Inferior parietal cortex (tissue), 1 donor: Measurements from ENCODE around the gene MICAL3.
"Not testable (repeated sequence)": the region's sequence is repeated elsewhere in the genome, so short reads cannot be mapped to it uniquely, and the experiment has no call there.

ENCODE experiments used
- DNase-seq: peaks from one replicate; pipeline ENCODE4 v3.0.0-alpha.2; 2016; ENCODE audit errors: extremely low spot score

Gene MICAL3

GRCh38 chr22:18024276-18024939 is at the start of gene MICAL3:
Gene MICAL3, minus strand, starts transcription at chr22:18024561. Its CDS starts 117,749 bp downstream, at chr22:17906812.
- DNase-seq, result peak; percentile 74

- DNase-seq, result not testable (repeated sequence)
Observed at GRCh38 chr22:18073927-18074326, 49.6 kb upstream of the MICAL3 start.

DNA sequence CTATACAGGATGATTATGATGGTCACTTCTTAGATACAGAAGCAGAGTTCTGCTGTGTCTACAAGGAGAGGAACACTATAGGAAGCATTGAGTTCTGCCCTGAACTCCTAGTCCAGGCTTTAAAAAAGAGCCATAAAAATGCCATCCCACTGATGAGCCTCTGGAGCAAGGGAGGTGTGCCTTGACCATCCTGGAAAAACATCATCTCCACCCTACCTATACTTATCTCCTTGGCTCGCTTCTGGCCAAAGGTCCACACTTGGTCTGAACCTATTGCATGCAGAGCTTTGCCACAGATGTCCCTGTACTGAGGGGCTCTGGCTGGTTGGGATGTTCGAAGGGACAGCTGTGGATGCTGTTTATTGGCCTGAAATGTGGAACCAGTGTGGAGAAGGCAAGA is 49.1 kb upstream of the MICAL3 start:
- DNase-seq, result no peak

DNA sequence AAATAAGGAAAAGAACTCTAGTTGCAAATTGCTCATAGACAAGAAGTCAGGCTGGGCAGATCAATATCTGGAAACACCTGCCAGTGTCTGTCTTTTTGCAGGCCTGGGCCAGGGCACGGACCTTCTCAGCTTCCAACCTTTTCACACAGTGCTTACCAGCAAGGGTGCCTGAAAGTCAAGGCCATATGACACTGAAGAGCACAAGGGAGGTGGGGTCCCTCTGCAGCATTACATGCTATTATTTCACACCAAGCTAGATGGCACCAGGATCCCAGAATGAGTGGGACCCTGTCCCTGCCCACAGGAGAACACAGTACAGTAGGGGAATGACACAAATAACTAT is 47.6 kb upstream of the MICAL3 start:
- DNase-seq, result no peak

DNA sequence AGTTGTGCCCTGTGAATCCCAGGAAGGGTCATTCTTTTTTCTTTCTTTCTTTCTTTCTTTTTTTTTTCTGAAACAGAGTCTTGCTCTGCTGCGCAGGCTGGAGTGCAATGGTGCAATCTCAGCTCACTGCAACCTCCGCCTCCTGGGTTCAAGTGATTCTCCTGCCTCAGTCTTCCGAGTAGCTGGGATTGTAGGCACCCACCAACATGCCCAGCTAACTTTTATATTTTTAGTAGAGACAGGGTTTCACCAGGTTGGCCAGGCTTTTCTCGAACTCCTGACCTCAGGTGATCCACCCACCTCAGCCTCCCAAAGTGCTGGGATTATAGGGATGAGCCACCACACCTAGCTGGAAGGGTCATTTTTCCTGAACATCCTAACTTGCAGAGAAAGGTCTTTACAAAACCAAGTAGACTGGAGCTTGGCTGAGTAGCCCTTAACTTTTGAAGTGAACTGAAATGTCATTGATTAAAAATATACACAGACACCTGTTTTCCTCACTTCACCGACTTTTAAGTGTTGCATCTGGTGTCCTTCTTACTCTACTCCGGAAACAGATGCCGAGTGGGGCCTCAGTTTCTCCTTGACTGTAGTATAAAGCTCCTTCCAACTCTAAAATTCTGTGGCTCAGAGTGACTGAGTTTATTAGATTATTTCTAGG is 47.1 kb upstream of the MICAL3 start:
- not testable (repeated sequence) for DNase-seq

- DNase-seq, result no peak
Observed at GRCh38 chr22:18070556-18071306, 46.4 kb upstream of the MICAL3 start.

DNA sequence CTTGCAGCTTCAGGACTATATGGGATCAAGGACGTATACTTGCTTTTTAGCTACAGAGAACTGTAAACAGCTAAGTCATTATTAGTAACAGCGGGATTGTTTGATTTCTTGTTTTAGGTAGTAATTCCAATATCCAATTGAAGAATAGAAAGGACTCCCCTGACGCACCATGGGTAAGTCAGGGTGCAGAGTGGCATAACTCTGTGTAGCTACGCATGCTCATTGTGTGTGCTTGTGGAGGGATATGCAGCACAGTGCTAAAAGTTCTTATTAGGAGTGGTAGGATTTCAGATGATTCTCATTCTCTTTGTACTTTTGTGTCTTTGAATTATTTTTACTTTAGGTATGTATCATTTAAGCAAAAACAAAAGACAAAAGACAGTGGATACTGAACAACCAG is 45.7 kb upstream of the MICAL3 start:
- DNase-seq, result no peak

DNA sequence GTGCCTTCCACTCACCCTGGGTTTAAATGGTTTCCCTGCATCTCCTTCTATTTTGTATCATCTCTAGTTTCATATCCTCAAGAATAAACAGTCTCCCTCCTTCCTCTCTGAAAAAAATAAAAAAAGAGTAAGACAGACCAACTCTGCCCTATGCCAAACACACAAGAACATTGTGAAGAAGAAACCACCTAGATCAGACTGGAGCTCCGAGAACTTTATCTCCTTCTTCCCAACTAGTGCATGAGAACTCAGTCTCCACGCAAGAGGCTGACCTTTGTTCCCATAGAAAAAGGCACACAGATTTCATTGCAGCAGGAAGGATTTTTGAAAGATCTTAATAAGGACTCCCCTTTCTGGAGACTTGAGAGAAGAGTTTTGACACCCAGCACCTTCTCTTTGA is 44.7 kb upstream of the MICAL3 start:
- DNase-seq, result no peak

- no peak for DNase-seq
Observed at GRCh38 chr22:18068381-18068988, 44.1 kb upstream of the MICAL3 start.

- DNase-seq, result no peak
Observed at GRCh38 chr22:18067548-18068341, 43.4 kb upstream of the MICAL3 start.

DNA sequence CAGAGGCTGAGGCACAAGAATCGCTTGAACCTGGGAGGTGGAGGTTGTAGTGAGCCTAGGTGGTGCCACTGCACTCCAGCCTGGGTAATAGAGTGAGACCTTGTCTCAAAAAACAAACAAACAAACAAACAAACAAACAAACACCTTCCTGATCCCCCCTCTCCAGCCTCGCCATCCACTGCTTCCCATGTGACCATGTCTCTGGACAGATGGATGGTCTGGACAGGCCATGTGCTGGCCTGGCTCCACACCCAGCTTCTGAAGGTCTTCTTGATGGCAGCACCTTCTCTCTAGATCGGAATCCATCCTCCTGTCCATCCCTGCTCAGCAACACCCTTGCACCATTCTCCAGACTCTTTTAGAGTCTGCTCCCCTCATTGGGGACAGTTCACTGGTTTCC is 42.8 kb upstream of the MICAL3 start:
- DNase-seq, result no peak

DNA sequence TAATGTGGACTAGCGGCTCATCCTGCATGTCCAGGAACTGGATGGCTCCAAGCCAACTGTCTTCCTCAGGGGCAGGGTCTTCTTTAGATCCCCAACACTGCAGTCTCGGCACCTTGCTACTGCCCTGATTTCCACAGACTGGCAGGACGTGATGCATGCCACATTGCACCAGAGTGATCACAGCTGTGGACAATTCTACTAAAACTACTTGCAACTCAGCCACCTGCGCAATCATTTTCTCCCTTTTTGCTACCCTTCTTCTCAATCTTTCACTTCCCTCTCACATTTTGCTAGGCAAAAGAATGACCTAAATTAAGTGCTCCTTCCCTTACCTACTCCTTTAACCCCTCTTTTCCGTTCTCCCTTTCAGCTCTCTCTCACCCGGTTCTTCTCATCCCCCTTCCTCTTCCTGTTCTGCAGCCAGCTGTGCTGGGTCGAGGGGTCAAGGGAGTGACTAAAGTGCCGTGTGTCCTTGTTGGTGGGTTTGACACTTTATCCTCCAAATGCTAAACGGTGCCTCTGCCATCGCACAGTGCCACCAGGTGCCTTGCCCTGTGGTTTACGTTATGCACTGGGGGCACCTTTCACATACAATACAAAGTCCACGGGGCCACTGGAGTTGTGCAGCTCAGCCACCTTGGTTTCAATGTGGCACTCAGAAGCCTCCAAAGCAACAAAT is 42.0 kb upstream of the MICAL3 start:
- DNase-seq, result no peak

GRCh38 chr22:18065256-18065655 is 40.9 kb upstream of the MICAL3 start:
- DNase-seq, result no peak

DNA sequence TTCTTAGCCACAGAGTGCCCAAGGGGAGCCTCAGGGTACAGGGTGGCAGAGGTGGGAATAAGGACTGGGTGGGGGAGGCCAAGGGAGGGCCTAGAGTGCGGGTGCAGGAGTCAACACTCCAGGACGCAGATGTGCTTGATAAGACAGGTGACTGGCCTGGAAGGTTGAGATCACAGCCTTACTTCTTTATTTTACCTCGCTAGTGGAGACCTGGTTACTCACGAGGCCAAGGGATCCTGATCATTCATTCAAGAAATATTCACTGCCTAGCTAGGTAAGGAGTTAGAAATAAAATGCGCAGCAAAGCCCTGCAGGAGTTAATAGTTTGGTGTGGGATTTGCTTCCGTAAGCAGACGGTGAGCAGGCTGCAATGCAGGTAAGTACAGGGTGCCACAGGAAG is 40.3 kb upstream of the MICAL3 start:
- no peak for DNase-seq

DNA sequence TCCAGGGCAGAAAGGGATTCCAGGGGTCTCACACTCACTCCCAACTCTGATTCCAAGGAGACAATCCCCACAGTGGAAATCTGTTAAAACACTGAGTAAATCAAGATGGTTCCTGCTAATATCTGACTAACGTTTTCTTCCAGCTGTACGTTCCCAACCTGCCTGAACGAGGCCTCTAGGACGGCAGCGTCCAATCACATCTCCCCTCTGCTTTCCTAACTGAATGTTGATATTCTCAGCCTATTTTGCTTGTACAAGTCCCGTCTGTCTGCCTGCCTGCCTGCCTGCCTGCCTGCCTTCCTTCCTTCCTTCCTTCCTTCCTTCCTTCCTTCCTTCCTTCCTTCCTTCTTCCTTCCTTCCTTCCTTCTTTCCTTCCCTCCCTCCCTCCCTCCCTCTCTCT is 39.4 kb upstream of the MICAL3 start:
- DNase-seq, result not testable (repeated sequence)

- no peak for DNase-seq
Observed at GRCh38 chr22:18063306-18063705, 38.9 kb upstream of the MICAL3 start.

- DNase-seq, result no peak
Observed at GRCh38 chr22:18062421-18062820, 38.1 kb upstream of the MICAL3 start.

GRCh38 chr22:18060646-18061620 is 36.6 kb upstream of the MICAL3 start:
- no peak for DNase-seq

GRCh38 chr22:18059991-18060390 is 35.6 kb upstream of the MICAL3 start:
- DNase-seq, result no peak

GRCh38 chr22:18059473-18059872 is 35.1 kb upstream of the MICAL3 start:
- DNase-seq, result no peak
